ENCODE measurements around the gene QSOX1.

The QSOX1 gene

DNA sequence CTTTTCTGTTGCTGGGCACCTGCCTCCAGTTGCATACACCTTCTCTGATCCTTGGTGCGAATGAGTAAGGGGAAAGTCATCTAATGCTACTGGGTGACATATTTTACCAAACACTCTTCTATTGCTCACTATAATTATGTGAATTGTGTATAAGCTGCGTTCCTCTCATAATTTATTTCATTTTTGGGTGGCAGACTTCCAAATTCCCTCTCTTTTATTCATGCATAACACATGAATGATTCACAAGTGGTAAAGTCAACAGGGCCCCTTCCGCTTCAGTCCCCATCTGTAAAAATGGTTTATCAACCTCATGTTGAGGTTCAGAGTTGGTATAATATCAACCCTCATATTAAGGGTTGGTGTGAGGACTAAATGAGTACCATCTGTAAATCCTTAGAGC, 3.2 kb upstream of the QSOX1 start:
- DNase-seq (ENCODE audit: low read depth), result no peak

DNA sequence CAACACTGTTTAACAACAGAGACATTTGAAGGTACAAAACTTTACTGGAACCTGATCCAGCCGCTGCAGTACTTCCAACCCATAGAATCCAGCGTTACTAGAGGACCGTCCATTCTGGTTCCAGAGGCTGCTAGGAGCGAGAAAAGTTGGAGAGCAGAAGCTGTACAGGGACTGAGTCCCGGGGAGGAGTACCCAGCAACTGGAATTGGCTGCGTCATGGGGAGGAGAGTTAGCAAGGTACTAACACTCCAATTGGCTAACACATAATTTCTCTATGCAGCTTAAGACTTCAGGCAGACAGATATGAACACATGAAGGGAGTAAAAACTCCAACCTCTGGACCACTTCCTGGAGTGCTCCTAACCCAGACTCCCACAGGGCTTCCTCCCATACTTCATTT, 2.1 kb upstream of the QSOX1 start:
- DNase-seq (ENCODE audit: low read depth), result no peak

DNA sequence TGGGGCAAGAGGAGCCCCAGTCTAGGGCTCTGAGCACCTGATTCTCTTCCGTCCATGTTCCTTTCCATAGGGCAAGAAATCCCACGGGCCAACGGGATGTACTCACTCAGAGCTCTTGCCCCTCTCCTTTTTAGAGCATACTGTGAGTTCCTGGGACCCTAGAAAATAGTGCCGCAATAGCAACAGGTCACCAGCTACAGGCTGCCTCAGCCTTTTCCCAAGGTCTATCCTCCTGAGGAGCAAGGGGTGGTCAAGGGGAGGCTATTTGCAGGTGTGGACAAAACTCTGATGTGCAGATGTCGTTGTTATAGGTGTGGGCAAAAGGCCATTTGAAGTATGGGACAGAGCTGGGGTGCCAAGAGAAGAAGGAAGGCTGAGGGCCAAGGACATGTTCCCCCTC, 1.6 kb upstream of the QSOX1 start:
- DNase-seq (ENCODE audit: low read depth), result no peak

DNA sequence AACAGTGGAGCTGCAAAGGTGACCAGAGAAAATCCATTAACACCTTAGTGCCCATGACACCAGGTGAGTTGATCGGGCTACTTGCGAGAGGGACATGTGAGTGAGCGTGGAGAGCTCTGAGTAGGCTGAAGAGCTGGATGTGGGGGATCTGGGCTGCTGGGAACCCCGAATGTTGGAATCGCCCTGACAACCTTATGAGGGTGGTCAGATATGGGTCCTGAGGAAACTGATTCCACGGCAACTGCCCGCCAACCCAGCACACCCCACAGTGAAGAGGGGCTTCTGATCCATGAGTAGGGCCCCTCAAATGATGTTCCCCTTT, 705 bp upstream of the QSOX1 start:
- no peak for DNase-seq (ENCODE audit: low read depth)

DNA sequence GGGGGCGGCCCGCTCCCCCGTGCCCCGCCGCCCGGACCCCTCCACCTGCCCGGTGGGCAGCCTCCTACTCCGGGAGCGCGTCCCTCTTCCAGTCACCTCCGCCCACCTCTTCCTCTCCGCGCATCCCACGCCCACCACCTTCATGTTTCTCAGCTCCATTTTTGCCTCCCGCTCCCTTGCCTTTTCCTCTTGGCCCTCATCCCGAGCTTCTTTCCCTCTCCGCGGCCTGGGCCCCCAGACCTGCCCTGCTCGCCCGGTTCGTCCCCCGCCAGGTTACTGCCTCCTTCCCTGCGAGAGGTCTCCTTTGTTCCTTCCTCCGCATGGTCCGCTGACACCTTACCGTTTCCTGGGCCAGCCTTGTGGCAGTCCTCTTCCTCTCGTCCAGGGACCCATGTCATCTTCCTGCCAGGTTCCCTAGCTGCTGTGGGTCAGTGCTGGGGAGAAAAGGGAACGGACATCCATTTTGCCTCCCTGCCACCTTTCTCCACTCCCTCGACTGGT, 563 bp downstream of the QSOX1 start:
- DNase-seq (ENCODE audit: low read depth), result peak; percentile 13

DNA sequence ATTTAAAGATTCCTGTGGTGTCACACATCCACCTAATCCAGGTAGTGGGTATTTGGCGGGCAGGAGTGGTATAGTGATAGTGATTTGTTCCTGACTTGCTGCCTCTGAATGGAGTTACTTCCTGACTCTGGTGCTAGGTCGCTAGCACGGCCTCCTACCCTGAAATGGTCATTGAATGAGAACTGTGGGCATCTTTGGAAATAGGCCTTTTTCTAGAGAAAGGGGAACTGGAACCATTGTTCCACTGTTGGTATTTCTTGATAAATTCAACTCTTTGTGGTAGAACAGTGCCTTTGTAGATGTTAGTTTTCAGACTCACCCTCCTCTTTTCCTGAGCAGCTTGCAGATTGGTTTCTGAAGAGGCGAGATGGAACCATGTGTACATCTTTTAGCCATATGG, 1.5 kb downstream of the QSOX1 start:
- no peak for DNase-seq (ENCODE audit: low read depth)

DNA sequence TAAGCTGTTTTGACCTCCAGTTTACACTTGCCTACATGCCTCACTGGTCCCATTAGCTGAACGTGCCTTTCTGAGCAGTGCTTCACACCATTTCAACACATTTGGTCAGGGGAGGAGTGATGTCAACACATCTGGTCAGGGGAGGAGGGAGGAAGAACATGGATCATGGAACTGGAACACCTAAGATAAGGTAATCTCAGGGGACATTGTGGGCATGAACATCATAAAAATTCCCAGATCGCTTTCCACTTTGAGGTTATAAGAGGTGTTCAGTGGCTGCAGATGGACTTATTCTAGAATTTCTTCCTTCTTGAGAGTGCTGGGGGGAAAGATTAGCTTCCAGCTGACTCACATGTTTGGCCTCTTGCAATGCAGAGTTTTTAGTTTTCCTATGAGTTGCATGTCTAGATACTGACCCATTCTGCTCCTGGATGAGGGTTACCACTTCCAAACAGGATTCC, 2.0 kb downstream of the QSOX1 start:
- no peak for DNase-seq (ENCODE audit: low read depth)

DNA sequence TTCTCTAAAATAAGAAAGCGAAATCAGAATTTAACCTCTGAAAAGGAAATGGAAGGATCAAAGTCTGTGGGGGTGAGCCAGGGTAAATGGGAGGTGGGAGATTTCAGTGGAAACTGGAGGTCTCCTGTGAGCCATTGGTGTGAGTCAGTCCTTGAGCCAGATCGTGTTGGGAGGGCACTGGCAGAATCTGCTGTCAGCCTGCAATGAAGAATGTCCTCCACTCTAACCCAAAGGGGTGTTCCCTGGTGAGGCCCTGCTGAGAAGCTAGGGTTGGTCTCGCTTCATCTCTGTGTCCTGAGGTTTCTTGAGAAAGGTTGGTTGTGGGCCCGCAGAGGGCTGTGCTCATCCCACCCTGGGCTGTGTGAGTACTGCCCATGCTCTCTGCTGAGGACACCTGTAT, 2.4 kb downstream of the QSOX1 start:
- DNase-seq (ENCODE audit: low read depth), result no peak

DNA sequence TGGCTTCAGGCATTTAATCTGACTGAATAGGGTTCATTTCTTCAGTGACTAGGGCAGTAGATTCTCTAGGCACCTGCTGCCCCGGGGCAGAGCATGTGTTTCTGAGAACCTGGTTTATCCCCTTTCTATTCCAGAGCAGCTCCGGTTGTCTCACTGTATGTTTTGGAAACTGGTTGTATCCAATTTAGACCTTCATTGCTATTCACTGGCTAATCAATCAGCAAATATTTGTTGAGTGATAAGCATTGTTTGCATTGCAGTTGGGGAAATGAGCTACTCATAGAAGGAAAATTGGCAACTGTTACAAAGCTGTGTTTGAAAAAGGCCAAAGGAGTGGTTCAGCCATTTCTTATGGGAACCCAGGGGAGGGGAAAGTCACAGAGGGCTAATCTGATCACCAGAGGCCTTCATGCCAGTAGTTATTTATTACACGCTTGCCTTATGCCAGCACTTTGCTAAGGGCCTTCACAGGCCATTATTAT, 2.9 kb downstream of the QSOX1 start:
- no peak for DNase-seq (ENCODE audit: low read depth)

DNA sequence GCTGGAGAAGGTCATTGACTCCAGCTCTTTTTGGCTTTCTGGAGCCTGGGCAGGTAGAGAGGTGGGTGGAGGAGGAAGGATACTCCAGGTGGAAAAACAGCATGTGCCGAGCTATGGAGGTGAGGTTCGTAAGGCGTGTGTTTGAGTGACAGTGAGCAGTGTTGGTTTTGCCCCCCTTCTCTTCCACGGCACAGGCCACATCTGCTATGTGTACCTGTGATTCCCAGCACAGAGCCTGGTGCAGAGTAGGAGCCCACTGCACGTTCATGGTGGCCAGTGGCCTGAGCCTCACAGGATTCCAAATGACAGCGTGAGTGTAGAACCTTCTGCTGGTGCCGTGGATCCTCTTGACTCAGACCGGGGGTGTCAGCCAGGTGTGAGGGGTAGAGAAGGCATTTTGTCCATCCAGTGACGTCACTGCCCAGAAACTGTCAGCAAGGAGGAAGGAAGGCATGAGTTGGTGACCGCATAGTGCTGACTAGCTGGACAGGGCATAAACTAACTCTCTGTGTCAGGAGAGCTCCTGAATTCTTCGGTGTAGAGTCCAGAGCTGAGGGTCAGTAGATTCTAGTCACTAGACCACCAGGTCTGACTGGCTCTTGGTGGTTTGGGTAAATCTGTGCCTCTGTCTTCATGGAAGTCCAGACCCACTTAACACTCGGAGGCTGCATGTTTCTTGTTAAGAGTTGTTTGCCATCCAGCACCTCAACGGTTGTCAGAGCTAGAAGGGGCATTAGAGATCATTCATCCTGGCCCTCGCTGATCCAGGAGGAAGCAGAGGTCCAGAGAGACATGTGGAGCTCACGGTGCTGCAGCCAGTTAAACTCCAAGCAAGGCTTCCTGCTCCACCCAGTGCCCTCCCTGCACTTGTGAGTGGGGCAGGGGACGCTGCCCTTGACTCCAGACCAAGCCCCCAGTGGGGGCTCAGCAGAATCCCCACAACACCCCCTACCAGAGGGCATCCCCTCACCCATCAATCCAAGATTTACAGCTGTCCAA, 3.8 kb downstream of the QSOX1 start:
- DNase-seq (ENCODE audit: low read depth), result no peak

DNA sequence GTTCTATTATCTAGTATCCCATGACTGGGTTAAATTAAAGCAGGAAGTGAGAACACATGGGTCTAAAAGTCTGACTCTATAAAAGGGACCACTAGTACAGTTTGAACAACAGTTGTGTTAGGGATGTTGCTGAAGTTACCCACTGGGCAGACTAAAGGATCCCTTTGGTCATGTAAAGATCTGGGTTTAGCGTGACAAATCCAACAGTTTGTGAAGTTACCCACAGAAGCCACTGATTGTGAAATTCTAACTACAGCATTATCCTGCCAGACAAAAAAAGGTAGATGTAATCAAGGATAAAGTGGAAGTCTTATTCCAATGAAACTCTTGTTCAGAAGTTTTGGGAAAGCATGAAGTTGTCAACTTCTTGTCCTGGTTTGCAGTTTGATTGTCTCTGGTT, 5.7 kb downstream of the QSOX1 start:
- DNase-seq (ENCODE audit: low read depth), result no peak

DNA sequence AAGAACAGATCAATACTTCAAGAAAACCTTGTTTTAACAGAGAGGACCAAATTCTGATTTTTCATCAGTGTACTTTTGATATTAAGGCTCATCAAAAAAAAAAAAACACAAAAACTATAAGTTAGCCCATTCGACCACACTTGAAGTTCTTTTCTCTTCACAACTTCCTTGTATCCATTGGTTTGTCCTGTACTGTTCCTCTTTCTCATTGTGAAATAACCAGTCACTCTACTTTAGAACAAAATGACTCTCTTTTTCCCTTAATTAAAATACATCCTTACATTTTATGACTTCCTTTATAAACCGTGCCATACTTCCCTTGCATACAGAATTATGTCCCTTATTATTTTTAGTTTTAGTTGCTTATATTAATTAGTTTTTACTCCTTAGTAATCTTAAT, 8.4 kb downstream of the QSOX1 start:
- no peak for DNase-seq (ENCODE audit: low read depth)

DNA sequence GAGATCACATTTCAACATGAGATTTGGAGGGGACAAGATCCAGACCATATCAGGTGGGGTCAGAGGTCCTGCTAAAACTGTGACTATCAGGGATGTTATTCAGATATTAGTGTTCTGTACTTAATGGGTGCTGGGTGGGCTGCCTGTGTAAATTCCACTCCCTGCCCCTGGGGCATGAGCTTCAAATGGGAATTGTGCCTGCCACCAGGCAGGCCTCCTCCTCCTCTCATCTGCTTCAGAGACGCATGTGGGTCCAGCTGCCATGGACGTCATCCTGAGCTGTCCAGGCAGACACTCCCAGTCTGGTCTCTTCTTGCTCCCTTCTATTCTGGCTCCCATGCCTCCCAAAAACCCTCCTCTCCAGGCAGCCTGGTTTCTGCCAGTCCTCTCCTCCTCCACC, 10.4 kb downstream of the QSOX1 start:
- DNase-seq (ENCODE audit: low read depth), result no peak

DNA sequence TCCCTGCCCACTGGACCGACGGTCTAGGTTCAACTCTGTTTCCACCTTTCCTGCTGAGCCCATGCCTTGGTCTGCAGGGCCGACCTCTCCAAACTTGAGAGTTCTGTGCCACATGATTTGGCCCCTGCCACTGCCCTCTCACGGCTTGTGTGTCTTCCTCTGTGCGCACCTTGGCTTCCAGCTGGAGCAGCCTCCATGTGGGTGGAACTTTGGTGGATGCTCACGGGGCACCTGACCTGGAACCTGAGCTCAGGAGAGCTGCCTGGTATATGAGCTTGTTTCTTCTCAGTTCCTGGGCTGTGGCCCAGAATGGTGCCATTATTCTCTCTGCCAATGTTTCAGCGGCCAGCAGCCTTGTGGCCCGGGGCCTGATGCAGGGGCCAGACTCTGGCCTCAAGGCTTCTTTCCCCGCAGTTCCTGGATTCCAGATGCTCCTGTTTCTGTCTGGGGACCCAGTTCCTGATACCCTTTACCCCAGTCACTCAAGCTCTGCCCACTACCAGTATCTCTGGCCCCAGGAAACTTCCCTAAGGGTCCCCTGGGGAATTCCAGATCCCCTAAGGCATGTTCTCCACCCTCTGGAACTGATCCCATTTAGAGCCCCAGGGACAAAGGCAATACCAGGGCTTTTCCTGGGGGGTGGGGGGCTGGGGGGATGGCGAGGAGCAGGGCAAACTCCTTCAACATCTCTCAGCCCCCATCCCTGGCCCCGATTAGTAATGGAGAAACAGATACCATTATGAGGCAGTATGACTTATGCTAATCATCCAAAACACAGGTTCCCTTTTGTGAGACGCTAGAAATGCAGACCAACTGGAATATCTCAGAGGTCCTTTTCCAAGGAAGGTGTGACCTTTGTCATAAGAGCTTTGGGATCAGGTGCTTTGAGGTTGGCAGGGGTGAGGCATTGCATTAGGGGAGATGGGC, 11.1 kb downstream of the QSOX1 start:
- no peak for DNase-seq (ENCODE audit: low read depth)

DNA sequence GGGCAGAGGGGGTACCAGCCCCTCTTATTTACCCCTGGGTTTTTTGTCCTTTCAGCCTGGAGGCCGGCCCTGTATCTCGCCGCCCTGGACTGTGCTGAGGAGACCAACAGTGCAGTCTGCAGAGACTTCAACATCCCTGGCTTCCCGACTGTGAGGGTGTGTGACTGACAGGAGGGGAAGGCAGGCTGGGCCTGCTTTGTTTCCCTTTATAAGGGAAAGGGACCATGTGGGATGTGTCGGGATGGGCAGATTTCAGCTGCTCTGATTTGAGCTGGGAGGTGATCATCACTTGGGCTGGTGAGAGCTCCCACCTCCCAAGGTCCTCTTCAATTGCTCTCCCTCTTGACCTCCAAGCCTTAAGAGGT, 11.7 kb downstream of the QSOX1 start:
- no peak for DNase-seq (ENCODE audit: low read depth)

DNA sequence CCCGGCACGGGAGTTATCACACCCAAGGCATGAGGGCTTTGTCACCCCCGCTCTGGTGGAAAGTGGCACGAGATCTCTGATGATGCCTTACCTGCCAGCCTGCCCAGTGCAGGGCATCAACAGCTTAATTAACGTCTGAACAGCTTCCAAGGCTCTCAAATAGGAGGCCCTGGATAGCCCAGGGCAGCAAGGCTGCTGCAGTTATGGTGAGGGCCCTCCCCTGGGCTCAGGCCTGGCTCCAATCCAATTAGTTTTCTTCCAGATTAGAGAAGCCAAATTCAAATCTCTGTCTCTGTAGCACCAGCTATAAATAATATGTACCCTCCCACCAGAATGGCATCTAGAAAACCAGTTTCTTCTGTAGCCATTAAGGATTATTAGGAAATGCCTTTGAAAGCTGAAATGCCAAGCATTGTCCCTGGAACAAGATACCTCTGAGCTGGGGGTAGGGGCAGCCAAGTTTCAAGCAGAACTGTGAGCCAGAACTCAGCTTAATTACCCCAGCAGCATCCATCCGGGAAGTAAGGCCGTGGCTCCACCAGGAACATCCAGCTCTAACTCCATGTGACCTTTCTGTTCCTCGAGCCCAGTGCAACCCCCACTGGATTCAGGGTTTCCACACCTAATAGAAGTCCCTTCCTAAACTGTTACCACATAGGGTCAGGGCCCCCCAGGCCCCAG, 12.5 kb downstream of the QSOX1 start:
- no peak for DNase-seq (ENCODE audit: low read depth)

DNA sequence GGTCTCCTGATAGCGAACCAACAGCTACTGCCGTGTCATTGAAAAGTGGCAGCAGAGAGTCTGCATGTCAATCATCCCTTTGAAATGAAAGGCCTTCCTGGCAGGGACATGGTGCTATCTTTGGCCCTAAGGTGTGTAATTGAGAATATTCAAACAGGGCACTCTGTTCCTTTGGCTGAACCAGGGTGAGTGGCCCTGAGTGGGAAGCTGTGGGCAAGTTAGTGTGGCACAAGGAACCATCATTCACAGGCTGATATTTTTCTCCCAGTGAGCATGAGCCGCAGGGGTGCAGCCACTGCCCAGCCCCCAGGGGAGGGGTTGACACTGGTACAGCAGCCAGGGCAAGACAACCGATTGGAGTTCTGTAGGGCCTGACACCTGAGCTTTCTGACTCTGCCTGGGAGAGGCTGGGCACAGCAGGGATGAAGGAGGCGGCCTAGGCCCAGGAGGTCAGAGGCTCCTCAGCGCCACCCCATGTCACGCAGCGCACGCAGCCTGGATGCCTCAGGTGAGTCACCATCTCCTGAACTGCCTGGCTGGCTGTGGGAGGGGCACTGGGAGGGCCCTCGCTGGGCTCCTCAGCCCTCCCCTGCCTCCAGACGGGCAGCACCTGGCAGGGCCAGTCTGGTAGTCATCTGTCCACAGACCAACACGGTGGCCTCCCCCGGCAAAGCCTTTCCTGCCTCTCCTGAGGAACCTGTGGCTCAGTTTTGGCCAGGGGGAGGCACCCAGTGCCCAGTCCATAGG, 13.2 kb downstream of the QSOX1 start:
- no peak for DNase-seq (ENCODE audit: low read depth)

DNA sequence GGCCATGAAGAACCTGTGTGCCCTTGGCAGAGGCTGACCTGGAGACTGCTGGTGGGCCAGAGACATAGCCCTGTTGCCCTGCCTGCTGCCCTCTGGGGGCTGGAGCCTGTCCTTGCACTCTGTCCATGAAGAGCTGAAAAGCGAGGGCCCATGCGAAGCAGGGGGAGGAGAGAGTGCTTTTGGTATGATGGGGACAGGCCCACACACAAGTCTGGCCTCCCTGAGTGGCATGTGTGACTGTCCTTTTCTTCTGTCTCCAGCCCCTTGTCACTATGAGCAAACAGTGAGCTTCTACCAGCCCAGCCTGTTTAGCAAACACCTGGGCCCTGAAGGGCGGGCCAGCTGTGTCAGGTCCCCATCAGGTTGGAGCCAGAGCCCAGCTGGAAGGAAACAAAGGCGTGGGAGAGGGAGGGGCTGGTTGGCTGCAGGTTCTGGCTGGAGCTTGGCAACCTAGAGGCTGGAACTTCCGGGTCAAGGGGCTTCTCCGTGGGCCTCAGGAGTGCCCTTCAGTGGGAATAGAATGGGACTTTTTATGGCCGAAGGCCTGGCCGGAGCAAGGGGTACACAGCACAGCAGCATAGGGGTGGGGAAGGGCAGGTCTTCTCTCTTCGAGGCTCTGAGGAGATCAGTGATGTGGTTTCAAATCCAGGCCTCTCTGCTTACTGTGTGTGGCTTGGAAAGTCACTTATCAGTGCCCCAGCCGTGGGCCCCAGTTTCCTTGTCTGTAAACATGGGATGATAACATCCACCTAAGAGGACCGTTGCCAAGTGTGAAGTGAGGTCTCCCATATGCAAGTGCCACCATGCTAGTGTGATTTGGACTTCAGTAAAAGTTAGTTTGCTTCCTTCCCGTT, 14.3 kb downstream of the QSOX1 start:
- DNase-seq (ENCODE audit: low read depth), result no peak

DNA sequence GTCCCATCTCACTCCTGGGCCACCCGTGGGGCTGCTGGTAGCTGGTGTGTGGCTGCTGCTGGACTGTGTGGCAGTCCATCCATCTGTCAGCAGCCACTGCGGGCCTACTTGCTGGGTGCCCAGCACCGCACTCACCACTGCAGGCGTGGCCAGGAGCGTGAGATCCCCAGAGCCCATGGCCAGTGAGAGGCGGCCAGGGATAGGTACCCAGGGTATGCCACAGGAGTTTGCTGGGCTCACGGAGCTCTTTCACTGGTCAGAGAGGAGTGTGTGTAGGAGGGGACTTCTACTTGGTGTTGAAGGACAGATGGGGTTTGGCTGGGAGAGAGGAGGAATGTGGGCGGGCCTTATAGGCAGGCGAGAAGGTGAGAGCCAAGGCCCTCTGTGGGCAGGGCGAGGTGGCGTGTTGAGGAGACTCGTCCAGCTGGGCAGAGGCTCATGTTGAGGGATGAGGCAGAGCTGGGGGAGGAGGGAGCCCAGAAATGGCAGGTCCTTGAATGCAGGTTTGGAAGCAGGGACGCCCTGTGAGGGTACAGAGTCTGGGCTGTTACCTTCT, 15.0 kb downstream of the QSOX1 start:
- no peak for DNase-seq (ENCODE audit: low read depth)

DNA sequence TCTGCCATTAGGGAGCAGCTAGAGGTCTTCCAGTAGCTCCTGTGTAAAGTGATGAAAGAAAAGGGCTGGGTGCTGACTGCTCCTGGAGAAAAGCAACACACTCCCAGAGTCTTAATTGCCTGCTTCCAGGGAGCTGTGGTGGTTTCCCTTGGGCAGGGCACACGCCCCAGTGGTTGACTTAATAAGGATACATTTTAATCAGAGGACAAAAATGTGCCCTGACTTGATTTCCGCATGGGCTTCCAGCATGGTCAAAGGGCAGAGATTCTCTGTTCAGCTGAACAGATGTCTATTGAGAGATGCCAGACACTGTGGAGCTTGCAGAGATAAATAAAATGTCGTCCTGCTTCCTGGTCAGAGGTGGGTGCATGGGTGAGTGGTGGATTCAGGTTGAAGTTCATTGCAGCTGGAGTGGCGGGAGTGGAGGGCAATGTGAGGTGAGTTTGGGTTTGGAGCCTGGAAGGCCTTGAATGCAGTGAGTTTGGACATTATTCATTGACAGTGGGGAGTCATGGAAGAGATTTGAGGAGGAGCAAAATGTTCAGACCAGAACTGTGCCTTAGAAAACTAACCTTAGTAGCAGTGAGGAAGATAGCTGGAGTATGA, 16.0 kb downstream of the QSOX1 start:
- DNase-seq (ENCODE audit: low read depth), result no peak

Data from stimulated activated CD4-positive, alpha-beta T cell treated with anti-CD3 and anti-CD28 coated beads, Interleukin-2, amount 100 ng/mL, for 4 hours (primary cell).